GM12872 (cell line): ENCODE measurements around the gene PRADC1.

Experiments used
- TF ChIP-seq, protein P1 (sequence below): IDR thresholded peaks from 3 replicates; pipeline ENCODE4 v1.5.1; 2011; ENCODE audit warnings: low read depth, mild to moderate bottlenecking, low read length, moderate library complexity; ENCODE audit not compliant: insufficient read depth

Gene PRADC1

DNA sequence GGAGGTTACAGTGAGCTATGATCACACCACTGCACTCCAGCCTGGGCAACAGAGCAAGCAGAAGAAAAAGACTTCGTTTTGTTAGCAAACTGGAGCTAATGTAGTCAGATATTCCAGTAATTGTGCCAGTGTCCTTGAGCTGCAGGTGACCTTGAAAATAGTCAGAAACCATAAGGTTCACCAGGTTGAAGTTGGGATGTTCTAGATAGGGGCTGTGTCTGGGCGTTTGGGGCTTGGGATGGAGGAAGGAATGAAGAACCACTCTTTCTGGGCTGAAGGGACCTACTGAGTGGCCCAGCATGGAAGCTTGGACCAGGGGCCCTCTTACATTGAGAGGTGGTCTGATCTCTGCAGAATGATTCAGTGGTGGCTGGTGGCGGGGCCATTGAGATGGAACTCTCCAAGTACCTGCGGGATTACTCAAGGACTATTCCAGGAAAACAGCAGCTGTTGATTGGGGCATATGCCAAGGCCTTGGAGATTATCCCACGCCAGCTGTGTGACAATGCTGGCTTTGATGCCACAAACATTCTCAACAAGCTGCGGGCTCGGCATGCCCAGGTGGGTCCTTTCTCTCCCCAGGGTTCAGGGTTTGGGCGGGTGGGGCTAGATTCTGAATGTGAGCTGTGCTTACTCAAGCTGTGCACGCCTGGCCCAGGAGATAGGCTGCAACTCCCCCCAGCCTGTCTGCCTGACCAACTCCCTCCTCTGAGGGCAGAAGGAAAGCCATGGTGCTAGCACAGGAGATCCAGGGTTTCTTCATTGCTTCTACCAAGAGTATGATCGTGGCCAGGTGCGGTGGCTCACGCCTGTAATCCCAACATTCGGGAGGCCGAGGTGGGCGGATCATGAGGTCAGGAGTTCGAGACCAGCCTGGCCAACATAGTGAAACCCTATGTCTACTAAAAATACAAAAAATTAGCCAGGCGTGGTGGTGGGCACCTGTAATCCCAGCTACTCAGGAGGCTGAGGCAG lies 18.1 kb upstream of the PRADC1 start:
- TF ChIP-seq, protein P1, sequence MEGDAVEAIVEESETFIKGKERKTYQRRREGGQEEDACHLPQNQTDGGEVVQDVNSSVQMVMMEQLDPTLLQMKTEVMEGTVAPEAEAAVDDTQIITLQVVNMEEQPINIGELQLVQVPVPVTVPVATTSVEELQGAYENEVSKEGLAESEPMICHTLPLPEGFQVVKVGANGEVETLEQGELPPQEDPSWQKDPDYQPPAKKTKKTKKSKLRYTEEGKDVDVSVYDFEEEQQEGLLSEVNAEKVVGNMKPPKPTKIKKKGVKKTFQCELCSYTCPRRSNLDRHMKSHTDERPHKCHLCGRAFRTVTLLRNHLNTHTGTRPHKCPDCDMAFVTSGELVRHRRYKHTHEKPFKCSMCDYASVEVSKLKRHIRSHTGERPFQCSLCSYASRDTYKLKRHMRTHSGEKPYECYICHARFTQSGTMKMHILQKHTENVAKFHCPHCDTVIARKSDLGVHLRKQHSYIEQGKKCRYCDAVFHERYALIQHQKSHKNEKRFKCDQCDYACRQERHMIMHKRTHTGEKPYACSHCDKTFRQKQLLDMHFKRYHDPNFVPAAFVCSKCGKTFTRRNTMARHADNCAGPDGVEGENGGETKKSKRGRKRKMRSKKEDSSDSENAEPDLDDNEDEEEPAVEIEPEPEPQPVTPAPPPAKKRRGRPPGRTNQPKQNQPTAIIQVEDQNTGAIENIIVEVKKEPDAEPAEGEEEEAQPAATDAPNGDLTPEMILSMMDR, result no peak

DNA sequence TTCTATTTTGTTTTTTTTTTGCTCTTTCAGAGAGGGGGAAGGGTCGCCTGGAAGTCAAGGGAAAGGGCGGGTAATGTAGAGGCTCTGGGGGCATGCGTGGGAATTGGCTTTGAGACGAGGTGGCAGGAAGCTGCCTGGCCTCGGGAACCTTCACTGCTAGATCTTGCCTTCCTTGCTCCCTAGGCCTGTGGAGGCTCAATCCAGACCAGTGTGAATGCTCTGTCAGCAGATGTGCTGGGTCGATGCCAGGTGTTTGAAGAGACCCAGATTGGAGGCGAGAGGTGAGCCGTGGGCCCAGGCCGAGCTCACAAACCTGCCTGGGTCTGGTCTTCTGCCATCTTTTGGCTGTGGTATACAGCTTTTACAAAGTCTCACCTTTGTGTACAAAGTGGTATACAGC lies 16.6 kb upstream of the PRADC1 start:
- TF ChIP-seq, protein P1, result no peak

DNA sequence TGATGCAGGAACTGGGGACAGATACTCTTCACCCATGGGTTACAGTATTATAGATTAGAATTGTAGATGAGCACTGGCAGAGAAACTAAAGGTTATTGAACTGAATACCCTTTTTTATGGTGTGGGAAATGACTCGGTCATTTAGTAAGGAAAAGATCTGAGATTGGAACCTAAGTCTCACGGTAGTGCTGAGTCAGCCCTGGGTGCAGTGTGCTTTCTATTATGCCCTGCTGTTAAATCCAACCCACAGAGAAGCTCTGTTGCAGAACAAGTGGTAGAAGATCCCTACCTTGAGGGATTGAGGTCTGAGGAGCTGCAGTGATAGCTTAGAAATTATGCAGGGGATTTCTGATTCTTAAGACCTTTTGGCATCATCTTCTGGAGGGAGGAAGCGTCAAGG lies 13.8 kb upstream of the PRADC1 start:
- TF ChIP-seq, protein P1, result no peak

DNA sequence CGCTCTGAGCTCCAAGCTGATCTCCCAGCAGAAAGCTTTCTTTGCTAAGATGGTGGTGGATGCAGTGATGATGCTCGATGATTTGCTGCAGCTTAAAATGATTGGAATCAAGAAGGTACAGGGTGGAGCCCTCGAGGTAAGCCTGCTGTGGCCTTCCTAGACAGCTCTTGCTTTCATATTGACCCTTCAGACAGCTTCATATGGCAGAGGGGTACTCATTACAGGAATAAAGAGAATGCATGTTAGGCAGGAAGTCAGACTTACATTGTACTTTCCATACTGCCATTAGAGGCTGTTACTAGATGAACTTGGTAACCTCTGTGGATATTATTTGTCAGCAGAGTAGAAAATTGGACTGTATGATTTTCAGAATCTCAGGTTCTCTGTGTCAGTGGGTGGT lies 11.5 kb upstream of the PRADC1 start:
- TF ChIP-seq, protein P1, result no peak

DNA sequence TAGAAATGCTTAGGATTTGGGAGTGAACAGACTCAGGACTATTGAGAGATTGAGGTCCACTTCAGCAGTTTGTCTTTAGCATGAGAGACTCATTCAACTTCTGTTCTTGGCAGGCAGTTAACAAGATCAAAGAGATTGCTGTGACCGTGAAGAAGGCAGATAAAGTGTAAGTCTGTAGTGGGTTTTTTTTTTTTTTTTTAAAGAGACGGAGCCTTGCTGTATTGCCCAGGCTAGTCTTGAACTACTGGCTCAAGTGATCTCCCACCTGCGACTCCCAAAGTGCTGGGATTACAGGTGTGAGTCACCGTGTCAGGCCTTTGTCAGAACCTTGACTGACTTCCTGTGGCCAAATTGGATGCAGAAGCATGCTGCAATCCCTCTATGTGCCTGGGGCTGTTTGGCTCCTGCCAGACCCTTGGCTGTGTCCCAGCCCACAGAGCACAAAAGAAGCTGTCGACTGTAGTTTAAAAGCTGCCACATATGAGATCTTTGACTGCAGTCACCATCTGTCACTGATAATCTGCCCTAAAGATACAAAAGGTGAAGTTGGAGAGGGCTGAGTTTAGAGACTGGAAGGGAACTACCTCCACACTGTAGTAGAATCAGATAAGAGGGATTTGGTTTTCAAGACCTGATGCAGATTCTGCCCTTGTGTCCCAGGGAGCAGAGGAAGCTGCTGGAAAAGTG lies 11.0 kb upstream of the PRADC1 start:
- TF ChIP-seq, protein P1, result no peak

DNA sequence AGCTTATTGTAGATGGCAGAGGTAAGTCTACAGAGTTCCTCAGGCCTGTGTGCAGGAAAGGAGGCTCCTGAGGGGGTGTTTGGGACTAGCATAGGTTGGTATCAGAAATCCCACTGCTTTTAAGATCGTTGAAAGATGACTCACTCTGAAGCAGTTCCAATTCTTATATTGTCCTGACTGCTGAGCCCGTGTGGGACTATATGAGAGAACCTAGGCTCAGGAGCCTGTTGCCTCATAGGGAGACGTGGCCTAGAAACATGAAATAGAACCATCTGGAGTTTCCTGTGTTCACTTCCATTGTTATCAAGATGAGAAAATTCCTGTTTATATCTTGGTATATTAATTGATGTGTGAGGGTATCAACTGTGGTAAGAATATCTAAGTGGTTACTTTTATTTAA lies 6.7 kb upstream of the PRADC1 start:
- TF ChIP-seq, protein P1, result no peak

DNA sequence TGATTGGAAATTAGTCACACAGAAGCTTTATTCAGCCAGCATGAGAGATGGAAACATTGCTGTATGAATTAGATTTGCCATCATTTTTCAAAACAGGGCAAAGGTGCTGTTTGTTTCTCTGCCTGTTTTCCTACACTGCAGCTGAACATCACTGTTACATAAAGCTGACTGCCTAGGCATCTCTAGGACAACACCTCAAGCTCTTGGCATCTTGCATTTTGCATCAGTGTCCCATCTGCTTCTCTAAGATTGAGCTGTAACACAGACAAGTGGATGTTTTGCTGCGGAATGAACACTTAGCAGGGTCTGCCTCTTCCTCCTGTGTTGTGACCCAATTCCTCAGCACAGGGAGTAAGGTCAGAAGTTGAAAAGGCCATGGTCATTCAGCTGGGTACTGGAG lies 5.9 kb upstream of the PRADC1 start:
- TF ChIP-seq, protein P1, result no peak
